Liver (tissue), 9 donors: ENCODE results near the gene NBEAL2. TPM values are rescaled to one million over a fixed set of nuclear protein-coding genes. Genes with fewer than 3 reads are reported as not detected.
"Not testable (repeated sequence)": the region's sequence is repeated elsewhere in the genome, so short reads cannot be mapped to it uniquely, and the experiment has no call there.

Source experiments
- DNase-seq: peaks from one replicate; pipeline ENCODE4 v3.0.0-alpha.2; 2017; ENCODE audit warnings: low spot score
- H3K27ac ChIP-seq, 2 donors: one replicate each; pipeline ENCODE4 v1.7.0; 2013; ENCODE audit warnings: inconsistent platforms in 2 of 2, low read length in 2 of 2, control low read depth in 1 of 2, low read depth in 1 of 2, mild to moderate bottlenecking in 1 of 2
- H3K27me3 ChIP-seq, 4 donors: one replicate each; pipeline versions ENCODE4 v1.6.1 to v1.7.0; 2013; ENCODE audit warnings: low read length in 3 of 4, inconsistent platforms in 1 of 4, mild to moderate bottlenecking in 1 of 4, moderate library complexity in 1 of 4; ENCODE audit not compliant: control insufficient read depth in 4 of 4, insufficient read depth in 4 of 4
- H3K36me3 ChIP-seq, 4 donors: one replicate each; pipeline versions ENCODE4 v1.6.1 to v1.7.0; 2013; ENCODE audit warnings: low read length in 3 of 4, mild to moderate bottlenecking in 3 of 4, low read depth in 1 of 4, moderate library complexity in 1 of 4; ENCODE audit not compliant: control insufficient read depth in 4 of 4, insufficient read depth in 3 of 4
- H3K4me1 ChIP-seq, 4 donors: one replicate each; pipeline versions ENCODE4 v1.6.1 to v1.7.0; 2013; ENCODE audit warnings: low read length in 3 of 4, mild to moderate bottlenecking in 3 of 4, moderate library complexity in 1 of 4; ENCODE audit not compliant: control insufficient read depth in 4 of 4, insufficient read depth in 4 of 4
- H3K4me3 ChIP-seq, 3 donors: one replicate each; pipeline versions ENCODE4 v1.6.1 to v1.7.0; 2013; ENCODE audit warnings: low read length in 3 of 3, control low read depth in 1 of 3, low read depth in 1 of 3, mild to moderate bottlenecking in 1 of 3
- H3K9ac ChIP-seq, 2 donors: one replicate each; pipeline ENCODE4 v1.7.0; 2013; ENCODE audit warnings: low read length in 2 of 2, mild to moderate bottlenecking in 2 of 2, moderate library complexity in 2 of 2, control low read depth in 1 of 2, low read depth in 1 of 2
- H3K9me3 ChIP-seq, 4 donors: one replicate each; pipeline versions ENCODE4 v1.6.1 to v1.7.0; 2013; ENCODE audit warnings: low read length in 3 of 4; ENCODE audit not compliant: control insufficient read depth in 4 of 4
- ATF3 ChIP-seq: IDR thresholded peaks from 2 replicates; pipeline ENCODE4 v1.6.1; 2016; ENCODE audit warnings: antibody characterized with exemption
- CTCF ChIP-seq: fragments of 150-350 bp; IDR thresholded peaks from 2 replicates; pipeline ENCODE4 v1.5.1; 2017; ENCODE audit warnings: improper control_type of control experiment, low read depth, low read length; ENCODE audit not compliant: missing input control
- FOXA2 ChIP-seq: IDR thresholded peaks from 2 replicates; pipeline ENCODE4 v1.6.1; 2016; ENCODE audit warnings: antibody characterized with exemption
- GABPA ChIP-seq, 2 donors: IDR thresholded peaks in 1 of 2; conservative IDR thresholded peaks in 1 of 2; 2 replicates each; pipeline ENCODE4 v1.6.1; 2016; ENCODE audit warnings: antibody characterized with exemption in 2 of 2, mild to moderate bottlenecking in 1 of 2, moderate library complexity in 1 of 2
- HNF4A ChIP-seq, 2 donors: conservative IDR thresholded peaks; 2 replicates each; pipeline ENCODE4 v1.6.1; 2016; ENCODE audit warnings: antibody characterized with exemption in 2 of 2, mild to moderate bottlenecking in 2 of 2
- HNF4G ChIP-seq: IDR thresholded peaks from 2 replicates; pipeline ENCODE4 v1.6.1; 2016; ENCODE audit warnings: antibody characterized with exemption
- JUND ChIP-seq, 2 donors: IDR thresholded peaks; 2 replicates each; pipeline ENCODE4 v1.6.1; 2016; ENCODE audit warnings: antibody characterized with exemption in 2 of 2
- RAD21 ChIP-seq, 2 donors: IDR thresholded peaks; 2 replicates each; pipeline ENCODE4 v1.6.1; 2016; ENCODE audit warnings: antibody characterized with exemption in 2 of 2, mild to moderate bottlenecking in 2 of 2
- RXRA ChIP-seq, 2 donors: IDR thresholded peaks; 2 replicates each; pipeline ENCODE4 v1.6.1; 2017 to 2018; ENCODE audit warnings: antibody characterized with exemption in 2 of 2, mild to moderate bottlenecking in 1 of 2
- YY1 ChIP-seq: IDR thresholded peaks from 2 replicates; pipeline ENCODE4 v1.6.1; 2016; ENCODE audit warnings: antibody characterized with exemption, mild to moderate bottlenecking
- ZBTB33 ChIP-seq: IDR thresholded peaks from 2 replicates; pipeline ENCODE4 v1.6.1; 2016; ENCODE audit warnings: antibody characterized with exemption
- WGBS: extraction: QIAGEN DNeasy Blood & Tissue Kit; methylation state at CpG from one replicate; pipeline ENCODE4 v1.1.7; 2013; 5-methylcytosine and 5-hydroxymethylcytosine counted together
- polyA plus RNA-seq, 2 donors: library from polyadenylated mRNA; stranded (reverse) in 1 of 2; unstranded in 1 of 2; fragments of 200-250 nt in 1 of 2; fragments of >200 nt in 1 of 2; fragmentation: Nextera tagmentation in 1 of 2; extraction: Ambion mirVana in 1 of 2; gene quantifications; one replicate each; pipeline versions ENCODE4 v1.2.1 to v1.2.3, GENCODE V29; 2013 to 2015
- total RNA-seq, 2 donors: library from RNA; depleted of rRNA; stranded (reverse); fragments of >200 nt; gene quantifications; one replicate each; pipeline ENCODE4 v1.2.3, GENCODE V29; 2014
- donor health status: healthy.
- donor health status: healthy.
- donor health status: healthy.
- donor health status: healthy.
- donor health status: healthy.

Gene NBEAL2
- total and polyA plus RNA-seq, 4 donors, result 2.0 to 20.7 (median 7.6) TPM

GRCh38 chr3:47020311-47020710, 40.8 kb downstream of the NBEAL2 start:
- no peak overlapping the region for H3K4me3 ChIP-seq
- 95% methylated on average over 4 of the region's 4 CpGs for whole genome bisulfite sequencing
- no peak overlapping the region for H3K27ac ChIP-seq
- DNase-seq, result no peak
- TF ChIP-seq YY1 (no peak), HNF4G (no peak), CTCF (no peak), GABPA (IDR thresholded peaks at IDR 0.05 in 1 of 2, conservative IDR thresholded peaks at IDR 0.05 in 1 of 2) (no peak), RXRA (IDR thresholded peaks at IDR 0.05) (no peak), ATF3 (no peak)
- no peak overlapping the region for H3K9ac ChIP-seq
- peaks cover 0 to 31% (median 19%) of the 10 kb centered on the region in 4 donors for H3K4me1 ChIP-seq
- H3K36me3 ChIP-seq, result peaks cover 3 to 23% (median 8%) of the 10 kb centered on the region in 4 donors
- H3K9me3 ChIP-seq, result no peaks in the 10 kb centered on the region
- no peaks in the 10 kb centered on the region for H3K27me3 ChIP-seq

GRCh38 chr3:47022641-47023071, 43.2 kb downstream of the NBEAL2 start:
- TF ChIP-seq ZBTB33 (no peak), RAD21 (IDR thresholded peaks at IDR 0.05) (peak in 1 of 2 donors; percentile 15), RXRA (IDR thresholded peaks at IDR 0.05) (peak; percentile 39 to 44), HNF4A (conservative IDR thresholded peaks at IDR 0.05) (peak; percentile 23 to 35), FOXA2 (peak; percentile 62)
- Histone ChIP-seq H3K27me3 (no peaks in the 10 kb centered on the region), H3K9me3 (no peaks in the 10 kb centered on the region), H3K36me3 (peaks cover 0 to 19% (median 6%) of the 10 kb centered on the region in 4 donors), H3K4me3 (no peak overlapping the region), H3K9ac (no peak overlapping the region), H3K27ac (peak overlapping the region; percentile 1 to 36), H3K4me1 (peaks cover 0 to 10% (median 5%) of the 10 kb centered on the region in 4 donors)
- no peak for DNase-seq
- WGBS, result 22% methylated on average over 1 of the region's 1 CpG

- Histone ChIP-seq H3K27ac (no peak overlapping the region), H3K4me3 (no peak overlapping the region), H3K4me1 (peaks cover 0 to 7% (median 4%) of the 10 kb centered on the region in 4 donors), H3K9me3 (no peaks in the 10 kb centered on the region), H3K36me3 (peaks cover 0 to 5% (median 1%) of the 10 kb centered on the region in 4 donors), H3K9ac (no peak overlapping the region), H3K27me3 (no peaks in the 10 kb centered on the region)
- no peak for TF ChIP-seq ZBTB33
- TF ChIP-seq JUND (IDR thresholded peaks at IDR 0.05), result no peak
- TF ChIP-seq RXRA (IDR thresholded peaks at IDR 0.05), result no peak
- TF ChIP-seq FOXA2, result no peak
- no peak for DNase-seq
Measured at GRCh38 chr3:47024932-47025331, 45.5 kb downstream of the NBEAL2 start.

GRCh38 chr3:47026432-47026831, 47.0 kb downstream of the NBEAL2 start:
- H3K4me1 ChIP-seq, H3K4me3 ChIP-seq, H3K27me3 ChIP-seq, H3K9ac ChIP-seq, H3K9me3 ChIP-seq, H3K36me3 ChIP-seq, DNase-seq, H3K27ac ChIP-seq: not testable (repeated sequence)
- 95% methylated on average over 1 of the region's 1 CpG for WGBS
